DOHH2 (cell line): ENCODE data around the gene ROBO2.

Experiments used
- EZH2phosphoT487 ChIP-seq: fragments of 200-600 bp; sonication (generic); IDR thresholded peaks from 2 replicates; pipeline ENCODE4 v1.6.1; 2017; ENCODE audit warnings: borderline replicate concordance, mild to moderate bottlenecking, antibody characterized with exemption, low read length, moderate library complexity, mixed read lengths
- TF ChIP-seq, protein P1 (sequence below): fragments of 200-600 bp; sonication (generic); IDR thresholded peaks from one replicate; pipeline ENCODE4 v1.5.1; 2014; ENCODE audit warnings: antibody characterized with exemption, mild to moderate bottlenecking, low read depth, low read length; ENCODE audit not compliant: poor library complexity, severe bottlenecking

DNA sequence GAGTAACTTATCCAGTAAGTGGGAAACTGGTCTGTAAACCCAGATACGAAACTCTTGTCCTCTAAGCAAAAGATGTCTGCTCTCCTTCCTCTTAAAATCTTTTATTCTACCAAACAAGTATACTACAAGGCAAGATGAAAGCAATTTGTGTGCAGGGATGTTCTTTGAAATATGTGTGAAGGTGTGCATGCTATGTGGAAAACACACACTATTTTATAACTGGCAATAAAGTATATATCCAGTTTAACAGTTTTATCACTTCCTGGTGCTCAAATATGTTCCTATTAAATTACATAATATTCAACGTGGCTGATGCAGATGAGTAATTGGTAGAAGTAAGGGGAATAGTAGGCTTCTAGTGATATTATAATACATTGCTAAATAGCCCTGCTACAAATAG is 566.5 kb downstream of the ROBO2 start:
- TF ChIP-seq, protein P1, sequence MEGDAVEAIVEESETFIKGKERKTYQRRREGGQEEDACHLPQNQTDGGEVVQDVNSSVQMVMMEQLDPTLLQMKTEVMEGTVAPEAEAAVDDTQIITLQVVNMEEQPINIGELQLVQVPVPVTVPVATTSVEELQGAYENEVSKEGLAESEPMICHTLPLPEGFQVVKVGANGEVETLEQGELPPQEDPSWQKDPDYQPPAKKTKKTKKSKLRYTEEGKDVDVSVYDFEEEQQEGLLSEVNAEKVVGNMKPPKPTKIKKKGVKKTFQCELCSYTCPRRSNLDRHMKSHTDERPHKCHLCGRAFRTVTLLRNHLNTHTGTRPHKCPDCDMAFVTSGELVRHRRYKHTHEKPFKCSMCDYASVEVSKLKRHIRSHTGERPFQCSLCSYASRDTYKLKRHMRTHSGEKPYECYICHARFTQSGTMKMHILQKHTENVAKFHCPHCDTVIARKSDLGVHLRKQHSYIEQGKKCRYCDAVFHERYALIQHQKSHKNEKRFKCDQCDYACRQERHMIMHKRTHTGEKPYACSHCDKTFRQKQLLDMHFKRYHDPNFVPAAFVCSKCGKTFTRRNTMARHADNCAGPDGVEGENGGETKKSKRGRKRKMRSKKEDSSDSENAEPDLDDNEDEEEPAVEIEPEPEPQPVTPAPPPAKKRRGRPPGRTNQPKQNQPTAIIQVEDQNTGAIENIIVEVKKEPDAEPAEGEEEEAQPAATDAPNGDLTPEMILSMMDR, result no peak
- no peak for TF ChIP-seq EZH2phosphoT487
